Fibroblast of the aortic adventitia (primary cell): ENCODE data around the gene STARD9. TPM values are rescaled to one million over a fixed set of nuclear protein-coding genes. Genes with fewer than 3 reads are reported as not detected.

Source experiments
- DNase-seq: peaks from one replicate; pipeline ENCODE4 v3.0.0-alpha.2; 2010; ENCODE audit warnings: low read depth
- H3K4me3 ChIP-seq: 2 replicates; pipeline ENCODE4 v1.5.1; 2011; ENCODE audit warnings: low read depth, mild to moderate bottlenecking, control low read depth, low read length, moderate library complexity
- total RNA-seq: library from RNA; depleted of rRNA; stranded (reverse); fragments of >200 nt; gene quantifications from 2 replicates; pipeline ENCODE4 v1.2.3, GENCODE V29; 2012; ENCODE audit warnings: low replicate concordance
- TF ChIP-seq, protein P1 (sequence below): IDR thresholded peaks from 2 replicates; pipeline ENCODE4 v1.5.1; 2011; ENCODE audit warnings: mild to moderate bottlenecking, low read length, control low read depth, inconsistent platforms; ENCODE audit not compliant: insufficient read depth

Gene STARD9
- total RNA-seq, 1 donor = 8.0 TPM

DNA sequence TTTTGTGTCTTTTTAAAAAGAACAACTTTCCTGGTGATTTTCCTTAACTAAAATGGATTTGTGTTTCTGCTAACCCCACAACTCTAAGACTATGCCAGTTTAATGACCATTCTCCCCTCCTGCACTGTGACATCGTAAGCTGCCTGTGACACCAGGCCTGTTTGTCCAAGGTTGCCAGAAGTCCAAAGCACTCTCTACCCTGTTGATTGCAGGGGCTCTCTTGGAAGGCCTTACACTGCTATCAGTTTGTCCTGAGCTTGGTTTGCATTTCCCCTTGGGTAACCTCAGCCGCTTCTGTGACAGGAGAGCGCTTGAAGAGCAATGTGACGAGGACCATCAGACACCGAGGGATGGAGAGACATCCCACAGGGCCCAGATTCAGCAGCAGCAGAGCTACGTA is 105.7 kb downstream of the STARD9 start:
- TF ChIP-seq, protein P1, sequence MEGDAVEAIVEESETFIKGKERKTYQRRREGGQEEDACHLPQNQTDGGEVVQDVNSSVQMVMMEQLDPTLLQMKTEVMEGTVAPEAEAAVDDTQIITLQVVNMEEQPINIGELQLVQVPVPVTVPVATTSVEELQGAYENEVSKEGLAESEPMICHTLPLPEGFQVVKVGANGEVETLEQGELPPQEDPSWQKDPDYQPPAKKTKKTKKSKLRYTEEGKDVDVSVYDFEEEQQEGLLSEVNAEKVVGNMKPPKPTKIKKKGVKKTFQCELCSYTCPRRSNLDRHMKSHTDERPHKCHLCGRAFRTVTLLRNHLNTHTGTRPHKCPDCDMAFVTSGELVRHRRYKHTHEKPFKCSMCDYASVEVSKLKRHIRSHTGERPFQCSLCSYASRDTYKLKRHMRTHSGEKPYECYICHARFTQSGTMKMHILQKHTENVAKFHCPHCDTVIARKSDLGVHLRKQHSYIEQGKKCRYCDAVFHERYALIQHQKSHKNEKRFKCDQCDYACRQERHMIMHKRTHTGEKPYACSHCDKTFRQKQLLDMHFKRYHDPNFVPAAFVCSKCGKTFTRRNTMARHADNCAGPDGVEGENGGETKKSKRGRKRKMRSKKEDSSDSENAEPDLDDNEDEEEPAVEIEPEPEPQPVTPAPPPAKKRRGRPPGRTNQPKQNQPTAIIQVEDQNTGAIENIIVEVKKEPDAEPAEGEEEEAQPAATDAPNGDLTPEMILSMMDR = no peak
- no peak overlapping the region for H3K4me3 ChIP-seq
- DNase-seq = no peak

DNA sequence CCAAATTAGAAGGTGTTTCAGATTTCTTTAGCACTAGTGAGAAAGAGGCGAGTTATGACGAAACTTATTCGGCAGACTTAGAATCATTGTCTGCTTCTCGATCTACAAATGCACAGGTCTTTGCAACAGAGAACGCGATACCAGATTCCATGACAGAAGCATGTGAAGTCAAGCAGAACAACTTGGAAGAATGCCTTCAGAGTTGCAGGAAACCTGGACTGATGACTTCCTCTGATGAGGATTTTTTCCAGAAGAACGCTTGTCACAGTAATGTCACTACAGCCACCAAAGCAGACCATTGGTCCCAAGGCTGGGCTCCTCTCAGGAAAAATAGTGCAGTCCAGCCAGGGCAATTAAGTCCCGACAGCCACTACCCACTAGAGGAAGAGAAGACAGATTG is 110.9 kb downstream of the STARD9 start:
- TF ChIP-seq, protein P1 = no peak
- no peak for DNase-seq
- H3K4me3 ChIP-seq = no peak overlapping the region

DNA sequence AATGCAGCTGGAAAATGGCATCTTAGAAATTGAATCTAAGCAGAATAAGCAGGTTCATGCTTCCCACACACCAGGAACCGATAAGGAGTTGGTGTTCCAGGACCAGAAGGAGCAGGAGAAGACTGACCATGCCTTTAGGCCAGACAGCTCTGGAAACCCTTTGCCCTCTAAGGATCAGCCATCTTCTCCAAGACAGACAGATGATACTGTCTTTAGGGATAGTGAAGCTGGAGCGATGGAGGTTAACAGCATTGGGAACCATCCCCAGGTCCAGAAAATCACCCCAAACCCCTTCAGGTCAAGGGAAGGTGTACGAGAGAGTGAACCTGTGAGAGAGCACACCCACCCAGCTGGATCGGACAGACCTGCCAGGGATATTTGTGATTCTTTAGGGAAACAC is 112.3 kb downstream of the STARD9 start:
- no peak for DNase-seq
- H3K4me3 ChIP-seq = no peak overlapping the region
- TF ChIP-seq, protein P1 = no peak

DNA sequence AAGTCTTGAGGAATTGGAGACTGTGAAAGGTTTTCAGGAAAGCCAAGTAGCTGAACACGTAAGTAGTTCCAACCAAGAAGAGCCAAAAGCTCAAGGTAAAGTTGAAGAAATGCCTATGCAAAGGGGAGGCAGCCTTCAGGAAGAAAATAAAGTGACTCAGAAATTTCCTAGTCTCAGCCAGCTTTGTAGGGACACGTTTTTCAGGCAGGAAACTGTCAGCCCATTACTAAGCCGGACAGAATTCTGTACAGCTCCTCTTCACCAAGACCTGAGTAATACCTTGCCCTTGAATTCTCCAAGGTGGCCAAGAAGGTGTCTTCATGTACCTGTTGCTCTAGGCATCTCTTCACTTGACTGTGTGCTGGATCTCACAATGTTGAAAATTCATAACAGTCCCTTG is 112.9 kb downstream of the STARD9 start:
- H3K4me3 ChIP-seq = no peak overlapping the region
- no peak for DNase-seq
- TF ChIP-seq, protein P1 = no peak

DNA sequence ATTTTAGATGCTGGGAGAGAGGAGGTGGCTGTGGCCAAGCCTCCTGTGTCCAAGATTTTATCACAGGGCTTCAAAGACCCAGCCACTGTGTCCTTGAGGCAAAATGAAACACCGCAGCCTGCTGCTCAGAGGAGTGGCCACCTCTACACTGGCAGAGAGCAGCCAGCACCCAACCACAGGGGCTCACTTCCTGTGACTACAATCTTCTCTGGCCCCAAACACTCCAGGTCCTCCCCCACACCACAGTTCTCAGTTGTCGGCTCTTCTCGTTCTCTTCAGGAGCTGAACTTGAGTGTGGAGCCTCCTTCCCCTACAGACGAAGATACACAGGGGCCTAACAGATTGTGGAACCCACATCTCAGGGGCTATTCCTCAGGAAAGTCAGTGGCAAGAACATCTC is 115.9 kb downstream of the STARD9 start:
- no peak overlapping the region for H3K4me3 ChIP-seq
- TF ChIP-seq, protein P1 = no peak
- DNase-seq = no peak

DNA sequence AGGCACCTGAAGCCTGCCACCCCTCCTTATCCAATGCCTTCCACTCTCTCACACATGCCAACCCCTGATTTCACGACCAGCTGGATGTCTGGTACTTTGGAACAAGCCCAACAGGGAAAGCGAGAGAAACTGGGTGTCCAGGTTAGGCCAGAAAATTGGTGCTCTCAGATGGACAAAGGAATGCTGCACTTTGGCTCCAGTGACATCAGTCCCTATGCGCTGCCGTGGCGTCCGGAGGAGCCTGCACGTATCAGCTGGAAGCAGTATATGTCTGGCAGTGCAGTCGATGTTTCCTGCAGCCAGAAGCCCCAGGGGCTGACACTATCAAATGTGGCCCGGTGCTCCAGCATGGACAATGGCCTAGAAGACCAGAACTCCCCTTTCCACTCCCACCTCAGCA is 116.4 kb downstream of the STARD9 start:
- H3K4me3 ChIP-seq = no peak overlapping the region
- TF ChIP-seq, protein P1 = no peak
- no peak for DNase-seq

DNA sequence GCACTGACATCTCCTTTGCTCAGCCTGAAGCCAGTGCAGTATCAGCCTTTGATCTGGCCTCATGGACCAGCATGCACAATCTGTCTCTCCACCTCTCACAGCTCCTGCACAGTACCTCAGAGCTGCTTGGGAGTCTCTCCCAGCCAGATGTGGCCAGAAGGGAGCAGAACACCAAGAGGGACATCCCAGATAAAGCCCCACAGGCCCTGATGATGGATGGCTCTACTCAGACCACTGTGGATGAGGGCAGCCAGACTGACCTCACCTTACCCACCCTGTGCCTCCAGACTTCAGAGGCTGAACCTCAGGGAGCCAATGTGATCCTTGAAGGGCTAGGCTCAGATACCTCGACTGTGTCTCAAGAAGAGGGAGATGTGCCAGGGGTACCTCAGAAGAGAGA is 117.1 kb downstream of the STARD9 start:
- TF ChIP-seq, protein P1 = no peak
- no peak overlapping the region for H3K4me3 ChIP-seq
- DNase-seq = no peak
